Epithelial cell of esophagus (primary cell): ENCODE measurements around the gene CIDEB.
"Not testable (repeated sequence)": the region's sequence is repeated elsewhere in the genome, so short reads cannot be mapped to it uniquely, and the experiment has no call there.

Source experiments
- DNase-seq: peaks from one replicate; pipeline ENCODE4 v3.0.0; 2010; ENCODE audit warnings: low read depth
- H3K4me3 ChIP-seq: 2 replicates; pipeline ENCODE4 v1.5.1; 2011; ENCODE audit warnings: mild to moderate bottlenecking, low read length, control low read depth
- CTCF ChIP-seq: IDR thresholded peaks from 2 replicates; pipeline ENCODE4 v1.5.1; 2011; ENCODE audit warnings: low read depth, mild to moderate bottlenecking, low read length, control low read depth, inconsistent platforms; ENCODE audit not compliant: insufficient read depth; ENCODE audit errors: missing control alignments

CIDEB gene

DNA sequence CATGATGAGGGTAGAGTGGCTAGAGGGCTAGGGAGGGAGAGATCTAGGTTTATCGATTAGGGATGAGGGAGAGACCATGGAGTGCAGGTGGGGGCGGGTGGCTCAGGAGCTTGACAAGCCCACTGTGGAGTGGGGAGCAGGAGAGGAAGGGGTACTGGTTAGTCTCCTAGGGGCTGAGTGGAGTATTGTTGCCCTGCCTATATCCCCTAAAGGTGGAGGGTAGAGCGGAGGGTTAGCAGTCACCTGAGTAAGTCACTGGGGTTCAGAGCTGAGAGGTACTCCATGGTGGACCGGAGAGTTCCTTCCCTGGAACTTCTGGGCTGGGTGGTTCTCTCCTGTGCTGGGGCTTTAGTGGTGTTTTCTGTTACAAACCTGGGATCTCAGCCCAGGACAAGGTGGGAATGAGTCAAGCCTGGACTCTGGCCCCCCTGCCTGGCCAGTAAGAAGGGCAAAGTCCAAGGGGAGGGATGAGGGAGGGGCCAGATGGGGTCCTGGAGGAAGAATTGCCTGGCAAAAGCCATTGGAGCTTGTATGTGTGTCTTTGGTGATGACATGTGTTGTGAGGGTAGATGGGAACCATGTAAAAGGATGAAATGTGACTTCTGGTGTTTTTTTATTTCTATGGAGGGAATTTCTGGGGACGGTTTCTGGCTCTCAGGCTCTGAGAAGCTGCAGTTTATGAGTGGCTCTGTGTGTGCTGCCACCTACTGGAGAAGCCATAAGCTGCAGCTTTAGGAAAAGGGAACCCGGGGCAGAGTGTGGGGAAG lies at the start of gene CIDEB:
TSS of gene CIDEB (minus strand) at position 403 of the 767 bp plus-strand sequence. CDS start at position 284, 119 bp downstream.
- peak; percentile 59 for DNase-seq
- TF ChIP-seq CTCF, result peak; percentile 98

GRCh38 chr14:24356208-24356607 lies 48.4 kb upstream of the CIDEB start:
- DNase-seq, result no peak
- TF ChIP-seq CTCF, result no peak
- H3K4me3 ChIP-seq, result no peak overlapping the region

More for the DNA sequence above, at the start of gene CIDEB:
- no peak within 1 kb of the TSS for H3K4me3 ChIP-seq

DNA sequence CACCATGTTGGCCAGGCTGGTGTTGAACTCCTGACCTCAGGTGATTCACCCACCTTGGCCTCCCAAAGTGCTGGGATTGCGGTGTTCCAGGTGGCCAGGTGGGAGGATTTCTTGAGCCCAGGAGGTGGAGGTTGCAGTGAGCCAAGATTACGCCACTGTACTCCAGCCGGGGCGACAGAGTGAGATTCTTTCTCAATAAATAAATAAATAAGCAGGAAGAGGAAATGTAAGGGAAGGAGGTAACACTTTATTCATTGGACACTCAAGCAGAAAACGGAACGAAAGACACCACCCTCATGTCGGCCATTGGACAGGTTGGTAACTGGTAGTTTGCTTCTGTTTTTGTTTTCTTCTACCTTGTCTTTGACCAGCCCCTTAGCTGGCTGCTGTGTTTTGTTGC lies 47.2 kb upstream of the CIDEB start:
- H3K4me3 ChIP-seq, result no peak overlapping the region
- no peak for TF ChIP-seq CTCF
- DNase-seq, result no peak

DNA sequence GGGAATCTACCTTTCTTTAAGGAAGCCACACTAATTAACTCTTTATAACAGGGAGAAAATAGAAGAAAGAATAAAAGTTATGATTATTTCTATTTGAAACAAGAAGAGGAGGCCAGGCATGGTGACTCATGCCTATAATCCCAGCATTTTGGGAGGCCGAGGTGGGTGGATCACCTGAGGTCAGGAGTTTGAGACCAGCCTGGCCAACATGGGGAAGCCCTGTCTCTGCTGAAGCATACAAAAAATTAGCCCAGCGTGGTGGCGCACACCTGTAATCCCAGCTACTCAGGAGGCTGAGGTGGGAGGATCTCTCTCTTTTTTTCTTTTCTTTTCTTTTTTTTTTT lies 46.7 kb upstream of the CIDEB start:
- DNase-seq, H3K4me3 ChIP-seq: not testable (repeated sequence)

- no peak overlapping the region for H3K4me3 ChIP-seq
- DNase-seq, result peak; percentile 70
- TF ChIP-seq CTCF, result no peak
These were observed 46.0 kb upstream of the CIDEB start for GRCh38 chr14:24353559-24354481.

GRCh38 chr14:24351517-24351916 lies 43.7 kb upstream of the CIDEB start:
- DNase-seq, result peak; percentile 76
- H3K4me3 ChIP-seq, result no peak overlapping the region
- peak; percentile 6 for TF ChIP-seq CTCF

DNA sequence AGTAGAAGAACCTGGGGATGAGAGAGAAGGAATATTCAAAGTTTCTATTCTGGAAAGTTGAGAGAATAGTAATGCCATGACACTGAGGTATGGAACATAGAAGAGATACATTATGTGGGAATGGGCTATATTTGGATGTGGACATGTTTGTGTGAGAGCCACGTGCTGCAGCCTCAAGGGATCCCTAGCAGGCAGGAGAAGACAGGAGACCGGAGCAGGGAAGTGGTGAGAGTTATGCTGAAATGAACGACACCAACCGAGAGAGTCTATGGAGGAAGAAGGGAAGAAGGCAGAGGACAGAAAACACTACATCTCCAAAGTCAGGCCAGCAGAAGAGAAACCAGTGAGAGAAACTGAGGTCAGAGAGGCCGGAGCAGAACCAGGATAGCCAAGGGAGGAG lies 42.0 kb upstream of the CIDEB start:
- DNase-seq, result no peak
- no peak overlapping the region for H3K4me3 ChIP-seq
- TF ChIP-seq CTCF, result no peak
